ENCODE results near the gene REG3G. TPM values are rescaled to one million over a fixed set of nuclear protein-coding genes. Genes with fewer than 3 reads are reported as not detected.
A peak's percentile ranks its signal among the peaks of the same experiment; 100 is the strongest.
"Not testable (repeated sequence)": the region's sequence is repeated elsewhere in the genome, so short reads cannot be mapped to it uniquely, and the experiment has no call there.

Gene REG3G
- polyA plus RNA-seq, 1 donor: 5.0 TPM

GRCh38 chr2:79011496-79011895 is 14.0 kb upstream of the REG3G start:
- no peaks in the 10 kb centered on the region for H3K36me3 ChIP-seq (ENCODE audit: control insufficient read depth, insufficient read depth, low read length)
- WGBS (ENCODE audit: insufficient coverage, low lambda C conversion rate): no CpG with 5 or more reads among the region's 4 CpGs
- no peak overlapping the region for H3K27ac ChIP-seq (ENCODE audit: low read length)
- no peak for DNase-seq
- H3K9me3 ChIP-seq (ENCODE audit: control insufficient read depth, low read depth, low read length): no peaks in the 10 kb centered on the region
- H3K27me3 ChIP-seq (ENCODE audit: control insufficient read depth, insufficient read depth, low read length): no peaks in the 10 kb centered on the region
- no peaks in the 10 kb centered on the region for H3K4me1 ChIP-seq (ENCODE audit: control insufficient read depth, insufficient read depth, low read length)
- no peak overlapping the region for H3K4me3 ChIP-seq (ENCODE audit: low read length)

GRCh38 chr2:79013629-79014028 is 11.9 kb upstream of the REG3G start:
- Histone ChIP-seq H3K27ac (ENCODE audit: low read length) (no peak overlapping the region), H3K4me1 (ENCODE audit: control insufficient read depth, insufficient read depth, low read length) (peaks cover 11% of the 10 kb centered on the region), H3K9me3 (ENCODE audit: control insufficient read depth, low read depth, low read length) (no peaks in the 10 kb centered on the region), H3K36me3 (ENCODE audit: control insufficient read depth, insufficient read depth, low read length) (no peaks in the 10 kb centered on the region), H3K4me3 (ENCODE audit: low read length) (no peak overlapping the region), H3K27me3 (ENCODE audit: control insufficient read depth, insufficient read depth, low read length) (no peaks in the 10 kb centered on the region)
- DNase-seq: no peak
- WGBS (ENCODE audit: insufficient coverage, low lambda C conversion rate): 100% methylated on average over 1 of the region's 6 CpGs

GRCh38 chr2:79016342-79016741 is 9.2 kb upstream of the REG3G start:
- DNase-seq: peak; percentile 19 to 67
- H3K36me3 ChIP-seq (ENCODE audit: control insufficient read depth, insufficient read depth, low read length): no peaks in the 10 kb centered on the region
- no peaks in the 10 kb centered on the region for H3K9me3 ChIP-seq (ENCODE audit: control insufficient read depth, low read depth, low read length)
- no peaks in the 10 kb centered on the region for H3K27me3 ChIP-seq (ENCODE audit: control insufficient read depth, insufficient read depth, low read length)
- H3K4me1 ChIP-seq (ENCODE audit: control insufficient read depth, insufficient read depth, low read length): peaks cover 11% of the 10 kb centered on the region
- 20% methylated on average over 3 of the region's 4 CpGs for WGBS (ENCODE audit: insufficient coverage, low lambda C conversion rate)
- H3K4me3 ChIP-seq (ENCODE audit: low read length): no peak overlapping the region
- no peak overlapping the region for H3K27ac ChIP-seq (ENCODE audit: low read length)

GRCh38 chr2:79026061-79026460 is 559 bp downstream of the REG3G start:
- H3K27ac ChIP-seq (ENCODE audit: low read length): no peak overlapping the region
- no peaks in the 10 kb centered on the region for H3K9me3 ChIP-seq (ENCODE audit: control insufficient read depth, low read depth, low read length)
- H3K4me3 ChIP-seq (ENCODE audit: low read length): no peak overlapping the region
- WGBS (ENCODE audit: insufficient coverage, low lambda C conversion rate): no CpG with 5 or more reads among the region's 4 CpGs
- no peaks in the 10 kb centered on the region for H3K36me3 ChIP-seq (ENCODE audit: control insufficient read depth, insufficient read depth, low read length)
- peaks cover 10% of the 10 kb centered on the region for H3K4me1 ChIP-seq (ENCODE audit: control insufficient read depth, insufficient read depth, low read length)
- DNase-seq: no peak
- H3K27me3 ChIP-seq (ENCODE audit: control insufficient read depth, insufficient read depth, low read length): no peaks in the 10 kb centered on the region

GRCh38 chr2:79039944-79040343 is 14.4 kb downstream of the REG3G start:
- Histone ChIP-seq H3K9me3 (ENCODE audit: control insufficient read depth, low read depth, low read length) (peaks cover 2% of the 10 kb centered on the region), H3K36me3 (ENCODE audit: control insufficient read depth, insufficient read depth, low read length) (no peaks in the 10 kb centered on the region), H3K4me1 (ENCODE audit: control insufficient read depth, insufficient read depth, low read length) (no peaks in the 10 kb centered on the region), H3K4me3 (ENCODE audit: low read length) (no peak overlapping the region), H3K27me3 (ENCODE audit: control insufficient read depth, insufficient read depth, low read length) (no peaks in the 10 kb centered on the region), H3K27ac (ENCODE audit: low read length) (no peak overlapping the region)
- DNase-seq: no peak
- WGBS (ENCODE audit: insufficient coverage, low lambda C conversion rate): 100% methylated on average over 1 of the region's 3 CpGs

- Histone ChIP-seq H3K27ac (ENCODE audit: low read length) (no peak overlapping the region), H3K4me3 (ENCODE audit: low read length) (no peak overlapping the region), H3K36me3 (ENCODE audit: control insufficient read depth, insufficient read depth, low read length) (no peaks in the 10 kb centered on the region), H3K27me3 (ENCODE audit: control insufficient read depth, insufficient read depth, low read length) (no peaks in the 10 kb centered on the region), H3K4me1 (ENCODE audit: control insufficient read depth, insufficient read depth, low read length) (no peaks in the 10 kb centered on the region), H3K9me3 (ENCODE audit: control insufficient read depth, low read depth, low read length) (peaks cover 2% of the 10 kb centered on the region)
- WGBS (ENCODE audit: insufficient coverage, low lambda C conversion rate): 17% methylated on average over 1 of the region's 1 CpG
- peak in 1 of 2 donors; percentile 51 for DNase-seq
Measured at GRCh38 chr2:79041032-79041448, 15.5 kb downstream of the REG3G start.

GRCh38 chr2:79053486-79053885 is 28.0 kb downstream of the REG3G start:
- H3K36me3 ChIP-seq (ENCODE audit: control insufficient read depth, insufficient read depth, low read length); DNase-seq; H3K4me3 ChIP-seq (ENCODE audit: low read length); H3K27ac ChIP-seq (ENCODE audit: low read length); H3K27me3 ChIP-seq (ENCODE audit: control insufficient read depth, insufficient read depth, low read length); H3K4me1 ChIP-seq (ENCODE audit: control insufficient read depth, insufficient read depth, low read length); H3K9me3 ChIP-seq (ENCODE audit: control insufficient read depth, low read depth, low read length): not testable (repeated sequence)
- 100% methylated on average over 1 of the region's 5 CpGs for WGBS (ENCODE audit: insufficient coverage, low lambda C conversion rate)

GRCh38 chr2:79054769-79055168 is 29.3 kb downstream of the REG3G start:
- WGBS (ENCODE audit: insufficient coverage, low lambda C conversion rate): no CpG with 5 or more reads among the region's 5 CpGs
- H3K36me3 ChIP-seq (ENCODE audit: control insufficient read depth, insufficient read depth, low read length); H3K9me3 ChIP-seq (ENCODE audit: control insufficient read depth, low read depth, low read length); H3K4me3 ChIP-seq (ENCODE audit: low read length); DNase-seq; H3K4me1 ChIP-seq (ENCODE audit: control insufficient read depth, insufficient read depth, low read length); H3K27ac ChIP-seq (ENCODE audit: low read length); H3K27me3 ChIP-seq (ENCODE audit: control insufficient read depth, insufficient read depth, low read length): not testable (repeated sequence)

- Histone ChIP-seq H3K27ac (ENCODE audit: low read length) (no peak overlapping the region), H3K4me3 (ENCODE audit: low read length) (no peak overlapping the region), H3K27me3 (ENCODE audit: control insufficient read depth, insufficient read depth, low read length) (no peaks in the 10 kb centered on the region), H3K9me3 (ENCODE audit: control insufficient read depth, low read depth, low read length) (no peaks in the 10 kb centered on the region), H3K36me3 (ENCODE audit: control insufficient read depth, insufficient read depth, low read length) (no peaks in the 10 kb centered on the region), H3K4me1 (ENCODE audit: control insufficient read depth, insufficient read depth, low read length) (no peaks in the 10 kb centered on the region)
- no CpG with 5 or more reads among the region's 2 CpGs for WGBS (ENCODE audit: insufficient coverage, low lambda C conversion rate)
- DNase-seq: no peak
Measured at GRCh38 chr2:79065201-79065600, 39.7 kb downstream of the REG3G start.

- Histone ChIP-seq H3K4me3 (ENCODE audit: low read length) (no peak overlapping the region), H3K9me3 (ENCODE audit: control insufficient read depth, low read depth, low read length) (no peaks in the 10 kb centered on the region), H3K4me1 (ENCODE audit: control insufficient read depth, insufficient read depth, low read length) (no peaks in the 10 kb centered on the region), H3K27ac (ENCODE audit: low read length) (no peak overlapping the region), H3K36me3 (ENCODE audit: control insufficient read depth, insufficient read depth, low read length) (no peaks in the 10 kb centered on the region), H3K27me3 (ENCODE audit: control insufficient read depth, insufficient read depth, low read length) (no peaks in the 10 kb centered on the region)
- DNase-seq: no peak
- no CpG with 5 or more reads among the region's 2 CpGs for WGBS (ENCODE audit: insufficient coverage, low lambda C conversion rate)
Measured at GRCh38 chr2:79071078-79071477, 45.6 kb downstream of the REG3G start.

Data from large intestine (tissue), 3 donors.